Neural cell (in vitro differentiated cells): ENCODE data around the gene SND1. TPM values are rescaled to one million over a fixed set of nuclear protein-coding genes. Genes with fewer than 3 reads are reported as not detected.

Experiments
- H2AFZ ChIP-seq: fragments of 200-600, 300-800 bp; sonication (generic), shearing (Covaris generic); 2 replicates; pipeline ENCODE4 v1.6.0; 2014; ENCODE audit warnings: low read depth, mild to moderate bottlenecking, antibody characterized with exemption, low read length, moderate library complexity
- H3F3A ChIP-seq: fragments of 200-600 bp; shearing (Covaris generic); 2 replicates; pipeline ENCODE4 v1.6.1; 2016; ENCODE audit warnings: mild to moderate bottlenecking, moderate library complexity, mixed read lengths, antibody characterized with exemption, low read length; ENCODE audit not compliant: insufficient read depth, poor library complexity, severe bottlenecking
- H3K27ac ChIP-seq: fragments of 200-600, 300-800 bp; sonication (generic), shearing (Covaris generic); 2 replicates; pipeline ENCODE4 v1.5.1; 2014; ENCODE audit warnings: mild to moderate bottlenecking, low read length, moderate library complexity
- H3K27me3 ChIP-seq: fragments of 300-800, 200-600 bp; sonication (generic), shearing (Covaris generic); 2 replicates; pipeline ENCODE4 v1.6.0; 2014; ENCODE audit warnings: mild to moderate bottlenecking, low read depth, low read length, moderate library complexity; ENCODE audit not compliant: insufficient read depth
- H3K36me3 ChIP-seq: fragments of 300-800, 200-600 bp; sonication (generic), shearing (Covaris generic); 2 replicates; pipeline ENCODE4 v1.5.1; 2014; ENCODE audit warnings: mild to moderate bottlenecking, antibody characterized with exemption, low read length, moderate library complexity; ENCODE audit not compliant: insufficient read depth
- H3K4me2 ChIP-seq: fragments of 300-800, 200-600 bp; sonication (generic), shearing (Covaris generic); 2 replicates; pipeline ENCODE4 v1.6.0; 2014; ENCODE audit warnings: mild to moderate bottlenecking, low read length
- H3K4me3 ChIP-seq: fragments of 300-800, 200-600 bp; sonication (generic), shearing (Covaris generic); 2 replicates; pipeline ENCODE4 v1.5.1; 2014; ENCODE audit warnings: mild to moderate bottlenecking, low read length, moderate library complexity
- H3K79me2 ChIP-seq: fragments of 200-600 bp; shearing (Covaris generic); replicated peaks from 2 replicates; pipeline ENCODE4 v1.6.0; 2014; ENCODE audit warnings: mild to moderate bottlenecking, low read length, moderate library complexity; ENCODE audit not compliant: insufficient read depth
- H3K9ac ChIP-seq: fragments of 300-800, 200-600 bp; sonication (generic), shearing (Covaris generic); 2 replicates; pipeline ENCODE4 v1.6.1; 2016; ENCODE audit warnings: mild to moderate bottlenecking, low read length, mixed read lengths
- H3K9me2 ChIP-seq: fragments of 200-600 bp; shearing (Covaris generic); 2 replicates; pipeline ENCODE4 v1.6.1; 2016; ENCODE audit warnings: mild to moderate bottlenecking, low read length, mixed read lengths; ENCODE audit not compliant: insufficient read depth
- H3K9me3 ChIP-seq: fragments of 200-600, 300-800 bp; sonication (generic), shearing (Covaris generic); 2 replicates; pipeline ENCODE4 v1.6.1; 2016; ENCODE audit warnings: mild to moderate bottlenecking, mixed run types, low read length, moderate library complexity, mixed read lengths
- H4K20me1 ChIP-seq: fragments of 200-600 bp; shearing (Covaris generic); 2 replicates; pipeline ENCODE4 v1.6.1; 2016; ENCODE audit warnings: mild to moderate bottlenecking, mixed run types; ENCODE audit not compliant: insufficient read depth
- EP300 ChIP-seq: fragments of 450-650 bp; conservative IDR thresholded peaks from 2 replicates; pipeline ENCODE4 v1.6.1; 2014; ENCODE audit warnings: antibody characterized with exemption, mild to moderate bottlenecking, moderate library complexity; ENCODE audit not compliant: poor library complexity, severe bottlenecking
- EZH2 ChIP-seq: fragments of 200-600, 300-800 bp; shearing (Covaris generic), sonication (generic); IDR thresholded peaks from 2 replicates; pipeline ENCODE4 v1.6.1; 2014; ENCODE audit warnings: antibody characterized with exemption, low read length, borderline replicate concordance, mild to moderate bottlenecking; ENCODE audit not compliant: insufficient read depth, poor library complexity, severe bottlenecking
- MXI1 ChIP-seq: fragments of 450-650 bp; conservative IDR thresholded peaks from 2 replicates; pipeline ENCODE4 v1.6.1; 2014; ENCODE audit warnings: antibody characterized with exemption, mild to moderate bottlenecking; ENCODE audit not compliant: poor library complexity, severe bottlenecking
- POLR2AphosphoS5 ChIP-seq: IDR thresholded peaks from 2 replicates; pipeline ENCODE4 v1.6.1; 2012
- RAD21 ChIP-seq: fragments of 450-650 bp; conservative IDR thresholded peaks from 2 replicates; pipeline ENCODE4 v1.6.1; 2014; ENCODE audit warnings: antibody characterized with exemption, mild to moderate bottlenecking, moderate library complexity
- REST ChIP-seq: IDR thresholded peaks from 2 replicates; pipeline ENCODE4 v1.6.1; 2012; ENCODE audit warnings: borderline replicate concordance
- SMC3 ChIP-seq: fragments of 450-650 bp; conservative IDR thresholded peaks from 2 replicates; pipeline ENCODE4 v1.6.1; 2014; ENCODE audit warnings: antibody characterized with exemption, mild to moderate bottlenecking, moderate library complexity; ENCODE audit not compliant: poor library complexity
- TAF1 ChIP-seq: IDR thresholded peaks from 2 replicates; pipeline ENCODE4 v1.6.1; 2012; ENCODE audit warnings: low read depth
- polyA plus RNA-seq: library from polyadenylated mRNA; depleted of rRNA; stranded (reverse); fragments of >200 nt; gene quantifications from 2 replicates; pipeline ENCODE4 v1.2.3, GENCODE V29; 2014
- TF ChIP-seq, protein P1 (sequence below): fragments of 450-650 bp; IDR thresholded peaks from 2 replicates; pipeline ENCODE4 v1.5.1; 2014; ENCODE audit warnings: antibody characterized with exemption, mild to moderate bottlenecking, moderate library complexity; ENCODE audit not compliant: poor library complexity, severe bottlenecking

SND1 gene
- polyA plus RNA-seq, 1 donor from 2014 or later = 37.4 TPM

GRCh38 chr7:127706766-127707165 lies 54.8 kb downstream of the SND1 start:
- Histone ChIP-seq H3K79me2 (no peaks in the 10 kb centered on the region), H3K27ac (no peak overlapping the region), H4K20me1 (no peaks in the 10 kb centered on the region), H3F3A (no peaks in the 10 kb centered on the region), H3K36me3 (peaks cover 6% of the 10 kb centered on the region), H3K4me2 (no peak overlapping the region), H3K9me2 (no peaks in the 10 kb centered on the region), H3K4me3 (no peak overlapping the region), H3K9ac (no peak overlapping the region), H3K27me3 (no peaks in the 10 kb centered on the region), H3K9me3 (no peaks in the 10 kb centered on the region), H2AFZ (no peak overlapping the region)
- TF ChIP-seq EP300 (no peak), POLR2AphosphoS5 (no peak), MXI1 (no peak), TAF1 (no peak), RAD21 (no peak), EZH2 (no peak), SMC3 (no peak), REST (no peak)
- TF ChIP-seq, protein P1, sequence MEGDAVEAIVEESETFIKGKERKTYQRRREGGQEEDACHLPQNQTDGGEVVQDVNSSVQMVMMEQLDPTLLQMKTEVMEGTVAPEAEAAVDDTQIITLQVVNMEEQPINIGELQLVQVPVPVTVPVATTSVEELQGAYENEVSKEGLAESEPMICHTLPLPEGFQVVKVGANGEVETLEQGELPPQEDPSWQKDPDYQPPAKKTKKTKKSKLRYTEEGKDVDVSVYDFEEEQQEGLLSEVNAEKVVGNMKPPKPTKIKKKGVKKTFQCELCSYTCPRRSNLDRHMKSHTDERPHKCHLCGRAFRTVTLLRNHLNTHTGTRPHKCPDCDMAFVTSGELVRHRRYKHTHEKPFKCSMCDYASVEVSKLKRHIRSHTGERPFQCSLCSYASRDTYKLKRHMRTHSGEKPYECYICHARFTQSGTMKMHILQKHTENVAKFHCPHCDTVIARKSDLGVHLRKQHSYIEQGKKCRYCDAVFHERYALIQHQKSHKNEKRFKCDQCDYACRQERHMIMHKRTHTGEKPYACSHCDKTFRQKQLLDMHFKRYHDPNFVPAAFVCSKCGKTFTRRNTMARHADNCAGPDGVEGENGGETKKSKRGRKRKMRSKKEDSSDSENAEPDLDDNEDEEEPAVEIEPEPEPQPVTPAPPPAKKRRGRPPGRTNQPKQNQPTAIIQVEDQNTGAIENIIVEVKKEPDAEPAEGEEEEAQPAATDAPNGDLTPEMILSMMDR = no peak

DNA sequence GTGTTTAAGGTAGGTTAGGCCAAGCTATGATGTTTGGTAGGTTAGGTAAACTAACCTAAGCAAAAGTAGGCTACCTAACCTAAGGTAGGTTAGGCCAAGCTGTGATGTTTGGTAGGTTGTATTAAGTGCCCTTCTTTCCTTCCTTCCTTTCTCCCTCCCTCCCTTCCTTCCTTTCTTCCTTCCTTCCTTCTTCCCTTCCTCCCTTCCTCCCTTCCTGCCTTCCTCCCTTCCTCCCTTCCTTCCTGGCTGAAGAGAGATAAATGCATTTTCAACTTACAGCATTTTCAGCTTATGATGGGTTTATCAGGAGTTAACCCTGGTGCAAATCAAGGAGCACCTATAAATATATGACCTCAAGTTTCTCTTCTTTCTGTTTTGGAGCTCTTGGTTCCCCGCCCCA lies 56.2 kb downstream of the SND1 start:
- Histone ChIP-seq H3K79me2 (no peaks in the 10 kb centered on the region), H3K4me3 (no peak overlapping the region), H3K9ac (no peak overlapping the region), H3K4me2 (no peak overlapping the region), H3K9me3 (no peaks in the 10 kb centered on the region), H3K27me3 (no peaks in the 10 kb centered on the region), H4K20me1 (no peaks in the 10 kb centered on the region), H3K36me3 (no peaks in the 10 kb centered on the region), H3K27ac (no peak overlapping the region), H3K9me2 (no peaks in the 10 kb centered on the region), H3F3A (no peaks in the 10 kb centered on the region), H2AFZ (no peak overlapping the region)
- TF ChIP-seq MXI1 (no peak), EP300 (no peak), REST (no peak), EZH2 (no peak), TAF1 (no peak), RAD21 (no peak), SMC3 (no peak), POLR2AphosphoS5 (no peak)
- TF ChIP-seq, protein P1 = no peak
